ENCODE data around the gene R3HCC1L.
"Not testable (repeated sequence)": the region's sequence is repeated elsewhere in the genome, so short reads cannot be mapped to it uniquely, and the experiment has no call there.

DNA sequence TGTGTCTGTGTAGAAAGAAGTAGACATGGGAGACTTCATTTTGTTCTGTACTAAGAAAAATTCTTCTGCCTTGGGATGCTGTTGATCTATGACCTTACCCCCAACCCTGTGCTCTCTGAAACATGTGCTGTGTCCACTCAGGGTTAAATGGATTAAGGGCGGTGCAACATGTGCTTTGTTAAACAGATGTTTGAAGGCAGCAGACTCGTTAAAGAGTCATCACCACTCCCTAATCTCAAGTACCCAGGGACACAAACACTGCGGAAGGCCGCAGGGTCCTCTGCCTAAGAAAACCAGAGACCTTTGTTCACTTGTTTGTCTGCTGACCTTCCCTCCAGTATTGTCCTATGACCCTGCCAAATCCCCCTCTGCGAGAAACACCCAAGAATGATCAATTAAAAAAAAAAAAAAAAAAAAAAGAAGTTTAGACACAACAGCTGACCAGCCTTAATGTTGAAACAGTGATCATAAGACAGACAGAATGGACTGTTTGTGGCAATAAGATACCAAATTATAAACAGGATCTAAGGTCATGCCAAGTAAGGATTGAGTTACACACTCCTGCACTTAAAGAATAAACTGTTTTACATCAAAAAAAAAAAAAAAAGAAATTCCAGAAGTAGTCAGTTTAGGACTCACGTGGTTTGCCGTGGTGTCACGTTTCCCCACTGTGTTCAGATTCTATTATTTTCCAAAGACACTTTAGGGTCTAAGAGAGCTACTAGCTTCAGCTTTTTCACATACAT, 18.9 kb downstream of the R3HCC1L start:
- TF ChIP-seq, protein P1, sequence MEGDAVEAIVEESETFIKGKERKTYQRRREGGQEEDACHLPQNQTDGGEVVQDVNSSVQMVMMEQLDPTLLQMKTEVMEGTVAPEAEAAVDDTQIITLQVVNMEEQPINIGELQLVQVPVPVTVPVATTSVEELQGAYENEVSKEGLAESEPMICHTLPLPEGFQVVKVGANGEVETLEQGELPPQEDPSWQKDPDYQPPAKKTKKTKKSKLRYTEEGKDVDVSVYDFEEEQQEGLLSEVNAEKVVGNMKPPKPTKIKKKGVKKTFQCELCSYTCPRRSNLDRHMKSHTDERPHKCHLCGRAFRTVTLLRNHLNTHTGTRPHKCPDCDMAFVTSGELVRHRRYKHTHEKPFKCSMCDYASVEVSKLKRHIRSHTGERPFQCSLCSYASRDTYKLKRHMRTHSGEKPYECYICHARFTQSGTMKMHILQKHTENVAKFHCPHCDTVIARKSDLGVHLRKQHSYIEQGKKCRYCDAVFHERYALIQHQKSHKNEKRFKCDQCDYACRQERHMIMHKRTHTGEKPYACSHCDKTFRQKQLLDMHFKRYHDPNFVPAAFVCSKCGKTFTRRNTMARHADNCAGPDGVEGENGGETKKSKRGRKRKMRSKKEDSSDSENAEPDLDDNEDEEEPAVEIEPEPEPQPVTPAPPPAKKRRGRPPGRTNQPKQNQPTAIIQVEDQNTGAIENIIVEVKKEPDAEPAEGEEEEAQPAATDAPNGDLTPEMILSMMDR (IDR thresholded peaks at IDR 0.05; ENCODE audit: insufficient read depth, low read length, poor library complexity, severe bottlenecking), result not testable (repeated sequence)
- not testable (repeated sequence) for TF ChIP-seq EZH2phosphoT487 (conservative IDR thresholded peaks at IDR 0.05; ENCODE audit: low read length)
